NCI-H510A (cell line): ENCODE results near the gene CYP2E1.
"Not testable (repeated sequence)": the region's sequence is repeated elsewhere in the genome, so short reads cannot be mapped to it uniquely, and the experiment has no call there.

Experiments
- DNase-seq: peaks from one replicate; lab custom pipeline; 2025; lab: John Stamatoyannopoulos, UW

Gene CYP2E1

GRCh38 chr10:133526957-133527588, at the start of gene CYP2E1:
Gene CYP2E1 (plus strand): TSS chr10:133527363. CDS start chr10:133527396, 33 bp downstream.
- no peak for DNase-seq

- DNase-seq: no peak
These were observed 46.0 kb upstream of the CYP2E1 start for GRCh38 chr10:133481086-133481643.

- no peak for DNase-seq
These were observed 45.5 kb upstream of the CYP2E1 start for GRCh38 chr10:133481657-133482056.

GRCh38 chr10:133484818-133485217, 42.3 kb upstream of the CYP2E1 start:
- DNase-seq: no peak

GRCh38 chr10:133487085-133487484, 40.1 kb upstream of the CYP2E1 start:
- DNase-seq: no peak

GRCh38 chr10:133488354-133488753, 38.8 kb upstream of the CYP2E1 start:
- no peak for DNase-seq

GRCh38 chr10:133489816-133490588, 37.2 kb upstream of the CYP2E1 start:
- no peak for DNase-seq

GRCh38 chr10:133493562-133493961, 33.6 kb upstream of the CYP2E1 start:
- DNase-seq: not testable (repeated sequence)

GRCh38 chr10:133497363-133497762, 29.8 kb upstream of the CYP2E1 start:
- DNase-seq: not testable (repeated sequence)

- DNase-seq: not testable (repeated sequence)
These were observed 28.0 kb upstream of the CYP2E1 start for GRCh38 chr10:133499176-133499575.

- DNase-seq: not testable (repeated sequence)
These were observed 26.3 kb upstream of the CYP2E1 start for GRCh38 chr10:133500897-133501296.

GRCh38 chr10:133509700-133510099, 17.5 kb upstream of the CYP2E1 start:
- no peak for DNase-seq

- no peak for DNase-seq
These were observed 15.8 kb upstream of the CYP2E1 start for GRCh38 chr10:133511408-133511807.

GRCh38 chr10:133511907-133512528, 15.1 kb upstream of the CYP2E1 start:
- DNase-seq: no peak

GRCh38 chr10:133515471-133515870, 11.7 kb upstream of the CYP2E1 start:
- no peak for DNase-seq

- DNase-seq: no peak
These were observed 11.1 kb upstream of the CYP2E1 start for GRCh38 chr10:133516057-133516456.

- not testable (repeated sequence) for DNase-seq
These were observed 8.6 kb upstream of the CYP2E1 start for GRCh38 chr10:133518517-133518916.

GRCh38 chr10:133520193-133520738, 6.9 kb upstream of the CYP2E1 start:
- no peak for DNase-seq

GRCh38 chr10:133523631-133524203, 3.4 kb upstream of the CYP2E1 start:
- DNase-seq: no peak

GRCh38 chr10:133525444-133525843, 1.7 kb upstream of the CYP2E1 start:
- no peak for DNase-seq

GRCh38 chr10:133527771-133528271, 658 bp downstream of the CYP2E1 start:
- DNase-seq: no peak
